Measurements from ENCODE around the gene TMEM33. TPM values are rescaled to one million over a fixed set of nuclear protein-coding genes. Genes with fewer than 3 reads are reported as not detected.

Gene TMEM33
- total RNA-seq (10 to 100 TPM; 22.8 to 31.2 (median 27.0) TPM), polyA plus RNA-seq (1 to 10 TPM; 4.7 to 8.7 TPM)
- long read RNA-seq, donor 1, full-length matches to known transcripts = 5 of 7 reads
- long read RNA-seq, donor 1, partial matches to known transcripts = 0 of 7 reads
- long read RNA-seq, donor 1, other reads (novel, unspliced or antisense) = 2 of 7 reads
- long read RNA-seq, donor 2, full-length matches to known transcripts = 2 of 4 reads
- long read RNA-seq, donor 2, partial matches to known transcripts = 0 of 4 reads
- long read RNA-seq, donor 2, other reads (novel, unspliced or antisense) = 2 of 4 reads
- long read RNA-seq, donor 3, full-length matches to known transcripts = 16 of 45 reads
- long read RNA-seq, donor 3, partial matches to known transcripts = 3 of 45 reads
- long read RNA-seq, donor 3, other reads (novel, unspliced or antisense) = 26 of 45 reads

GRCh38 chr4:41934901-41935651 lies at the start of gene TMEM33:
Gene TMEM33, plus strand, starts transcription at chr4:41935429. Its CDS starts 56 bp downstream, at chr4:41935485.
- TF ChIP-seq CTCF (IDR thresholded peaks at IDR 0.05) = peak in 3 of 9 donors; percentile 20 to 38 (median 38)
- Histone ChIP-seq H3K4me1 (peaks cover 7 to 50% (median 28%) of the 10 kb centered on the region in 9 donors), H3K27ac (peak within 1 kb of the TSS in 9 of 10 donors; percentile 76 to 93 (median 82)), H3K4me3 (peak within 1 kb of the TSS; percentile 78 to 100 (median 91)), H3K27me3 (no peaks in the 10 kb centered on the region), H3K9me3 (no peaks in the 10 kb centered on the region), H3K36me3 (peaks cover 0 to 25% (median 8%) of the 10 kb centered on the region in 9 donors)
- DNase-seq (peak; percentile 81 to 90), ATAC-seq (peak; percentile 96 to 99 (median 98))
- 1% methylated on average over 47 to 49 of the region's 49 CpGs for WGBS, 2 donors
- intact Hi-C loops (cut with DNase I) = loop anchor here in 2 of 10 donors (5.0 to 10.0 kb wide), 2 partner anchors 57 to 60 kb away; partner anchors contain the start of gene SLC30A9 (in 2 of the 2)

DNA sequence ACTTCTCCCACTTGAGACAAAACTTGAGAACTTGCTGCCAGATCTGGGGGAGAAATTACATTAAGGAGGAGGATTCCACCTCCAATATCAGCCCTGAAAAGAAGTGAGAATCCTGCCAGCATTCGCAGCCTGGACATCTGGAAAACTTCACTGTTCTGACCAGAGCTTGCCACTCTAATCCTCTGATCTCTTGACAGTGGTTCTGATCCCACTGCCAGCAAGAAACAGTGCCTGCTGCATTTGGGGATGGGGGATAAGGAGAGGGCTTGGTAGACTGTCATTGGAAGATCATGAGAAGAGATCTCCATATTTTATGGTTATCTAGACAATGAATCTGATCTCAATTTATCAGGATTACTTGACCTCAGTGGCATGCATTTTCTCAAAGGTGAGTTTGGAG lies 49.8 kb upstream of the TMEM33 start:
- H3K27me3 ChIP-seq = peaks cover 8 to 82% (median 65%) of the 10 kb centered on the region in 7 donors
- DNase-seq = no peak
- ATAC-seq = no peak

GRCh38 chr4:41887277-41887676 lies 48.0 kb upstream of the TMEM33 start:
- intact Hi-C loops (cut with DNase I) = loop anchor here in 9 of 10 donors (2.0 to 10.0 kb wide), 8 partner anchors 194 to 632 kb away; partner anchors contain the start of gene UCHL1 (in 2 of the 9)
- DNase-seq = no peak
- no peaks in the 10 kb centered on the region for H3K36me3 ChIP-seq
- H3K27me3 ChIP-seq = peaks cover 0 to 73% (median 48%) of the 10 kb centered on the region in 7 donors
- TF ChIP-seq CTCF (IDR thresholded peaks at IDR 0.05) = no peak
- no peak overlapping the region for H3K27ac ChIP-seq
- no peak for ATAC-seq
- WGBS, 2 donors = 65 to 66% methylated on average over 2 of the region's 2 CpGs
- no peaks in the 10 kb centered on the region for H3K9me3 ChIP-seq
- H3K4me3 ChIP-seq = no peak overlapping the region
- H3K4me1 ChIP-seq = peaks cover 0 to 6% (median 4%) of the 10 kb centered on the region in 9 donors

More for the DNA sequence above, 49.8 kb upstream of the TMEM33 start:
- H3K36me3 ChIP-seq = no peaks in the 10 kb centered on the region
- H3K4me1 ChIP-seq = peaks cover 8 to 24% (median 23%) of the 10 kb centered on the region in 9 donors
- intact Hi-C loops (cut with DNase I) = loop anchor here in 9 of 10 donors (5.0 to 10.0 kb wide), 7 partner anchors 193 to 631 kb away; partner anchors contain the start of gene UCHL1 (in 2 of the 9)
- WGBS, 2 donors = 43 to 52% methylated on average over 1 of the region's 1 CpG
- no peak overlapping the region for H3K4me3 ChIP-seq
- H3K27ac ChIP-seq = no peak overlapping the region
- no peaks in the 10 kb centered on the region for H3K9me3 ChIP-seq
- TF ChIP-seq CTCF (IDR thresholded peaks at IDR 0.05) = no peak
